Naive thymus-derived CD4-positive, alpha-beta T cell (primary cell): Measurements from ENCODE around the gene GRM8. TPM values are rescaled to one million over a fixed set of nuclear protein-coding genes. Genes with fewer than 3 reads are reported as not detected.

ENCODE experiments used
- ATAC-seq: fragments of 150-1000 bp; cut with Tn5 transposase; 2 replicates; pipeline ENCODE4 v1.10.0; 2021; ENCODE audit warnings: mild to moderate bottlenecking, moderate library complexity
- CTCF ChIA-PET: fragments of 350-600 bp; sonication (Branson Sonifier 250); formaldehyde crosslinking; loops from one replicate; lab custom pipeline; 2021; ENCODE audit warnings: antibody characterized with exemption; lab: Charles Lee
- POLR2A ChIA-PET: fragments of 350-600 bp; sonication (Branson Sonifier 250); formaldehyde crosslinking; loops from one replicate; lab custom pipeline; 2021; ENCODE audit warnings: antibody characterized with exemption, inconsistent platforms; lab: Charles Lee
- DNase-seq, 9 donors: peaks; one replicate each; pipeline versions ENCODE4 v3.0.0 to v3.0.0-alpha.2; 2020 to 2022; ENCODE audit warnings: mixed read lengths in 1 of 9
- H3K27ac ChIP-seq: one replicate; pipeline ENCODE4 v1.7.0; 2013; ENCODE audit warnings: mild to moderate bottlenecking, low read depth, low read length, moderate library complexity
- H3K27me3 ChIP-seq, 2 donors: one replicate each; pipeline ENCODE4 v1.7.0; 2013; ENCODE audit warnings: low read length in 2 of 2, mild to moderate bottlenecking in 2 of 2, moderate library complexity in 2 of 2; ENCODE audit not compliant: control insufficient read depth in 2 of 2, insufficient read depth in 2 of 2
- H3K36me3 ChIP-seq, 3 experiments: 1 replicate in 2 of 3; 2 replicates in 1 of 3; pipeline ENCODE4 v1.7.0; 2013; ENCODE audit warnings: low read length in 3 of 3, mild to moderate bottlenecking in 3 of 3, moderate library complexity in 1 of 3; ENCODE audit not compliant: insufficient read depth in 3 of 3, control insufficient read depth in 2 of 3
- H3K4me1 ChIP-seq, 2 donors: one replicate each; pipeline ENCODE4 v1.7.0; 2013; ENCODE audit warnings: low read length in 2 of 2, mild to moderate bottlenecking in 2 of 2, moderate library complexity in 1 of 2; ENCODE audit not compliant: control insufficient read depth in 2 of 2, insufficient read depth in 2 of 2
- H3K4me3 ChIP-seq: 2 replicates; pipeline ENCODE4 v1.7.0; 2013; ENCODE audit warnings: mild to moderate bottlenecking, low read length
- H3K9me3 ChIP-seq, 3 experiments: 1 replicate in 2 of 3; 2 replicates in 1 of 3; pipeline ENCODE4 v1.7.0; 2013; ENCODE audit warnings: low read length in 3 of 3; ENCODE audit not compliant: control insufficient read depth in 2 of 3
- H3K27ac Mint-ChIP-seq, 9 donors: one replicate each; pipeline ENCODE4 v1.8.0; 2020 to 2022; ENCODE audit warnings: mixed read lengths in 9 of 9, mild to moderate bottlenecking in 8 of 9, moderate library complexity in 5 of 9, inconsistent platforms in 2 of 9
- H3K27me3 Mint-ChIP-seq, 5 donors: one replicate each; pipeline ENCODE4 v1.8.0; 2021 to 2022; ENCODE audit warnings: mixed read lengths in 5 of 5, mild to moderate bottlenecking in 1 of 5
- H3K36me3 Mint-ChIP-seq, 5 donors: one replicate each; pipeline ENCODE4 v1.8.0; 2020 to 2022; ENCODE audit warnings: mixed read lengths in 5 of 5, mild to moderate bottlenecking in 3 of 5, inconsistent platforms in 1 of 5
- H3K4me1 Mint-ChIP-seq, 7 donors: one replicate each; pipeline ENCODE4 v1.8.0; 2020 to 2022; ENCODE audit warnings: mixed read lengths in 7 of 7, mild to moderate bottlenecking in 3 of 7, inconsistent platforms in 1 of 7
- H3K4me3 Mint-ChIP-seq, 10 donors: one replicate each; pipeline ENCODE4 v1.8.0; 2020 to 2022; ENCODE audit warnings: mild to moderate bottlenecking in 10 of 10, mixed read lengths in 10 of 10, moderate library complexity in 6 of 10, inconsistent platforms in 2 of 10
- H3K9me3 Mint-ChIP-seq, 11 donors: one replicate each; pipeline ENCODE4 v1.8.0; 2020 to 2022; ENCODE audit warnings: mixed read lengths in 11 of 11, mild to moderate bottlenecking in 4 of 11, inconsistent platforms in 1 of 11, moderate library complexity in 1 of 11
- intact Hi-C, 2 donors: fragments of 100-400 bp; cut with micrococcal nuclease; formaldehyde crosslinking; loops; one replicate each; pipeline ENCODE4 v1.15.1; 2023
- polyA plus RNA-seq, 2 donors: library from polyadenylated mRNA; unstranded; fragments of 300-500 nt; fragmentation: Illumina TruSeq; gene quantifications; one replicate each; pipeline ENCODE4 v1.2.3, GENCODE V29; 2021
- total RNA-seq, 6 experiments: library from RNA in 5 of 6; stranded (reverse) in 5 of 6; gene quantifications; 1 replicate in 5 of 6; 2 replicates in 1 of 6; pipeline ENCODE4 v1.2.3 and lab custom pipeline; 2021 to 2026

The GRM8 gene
- total and polyA plus RNA-seq, 7 experiments from 2014 or later, result not detected

- Mint-ChIP-seq H3K4me3 (no peak overlapping the region), H3K4me1 (no peaks in the 10 kb centered on the region), H3K9me3 (peaks cover 0 to 2% (median 0%) of the 10 kb centered on the region in 11 donors), H3K27me3 (no peaks in the 10 kb centered on the region), H3K36me3 (no peaks in the 10 kb centered on the region), H3K27ac (no peak overlapping the region)
- ChIA-PET POLR2A (no interaction called here), CTCF (no interaction called here)
- Histone ChIP-seq H3K27me3 (no peaks in the 10 kb centered on the region), H3K4me1 (no peaks in the 10 kb centered on the region), H3K9me3 (no peaks in the 10 kb centered on the region), H3K36me3 (no peaks in the 10 kb centered on the region), H3K4me3 (no peak overlapping the region), H3K27ac (no peak overlapping the region)
- ATAC-seq (no peak), DNase-seq (no peak)
- intact Hi-C loops, result no loop called here
These were observed 647.2 kb downstream of the GRM8 start for GRCh38 chr7:126605553-126605952.

- Histone ChIP-seq H3K27ac (no peak overlapping the region), H3K27me3 (no peaks in the 10 kb centered on the region), H3K9me3 (no peaks in the 10 kb centered on the region), H3K4me1 (no peaks in the 10 kb centered on the region), H3K36me3 (no peaks in the 10 kb centered on the region), H3K4me3 (no peak overlapping the region)
- H3K27ac Mint-ChIP-seq, result no peak overlapping the region
- CTCF ChIA-PET, result no interaction called here
- H3K4me1 Mint-ChIP-seq, result no peaks in the 10 kb centered on the region
- ATAC-seq (no peak), DNase-seq (no peak)
- intact Hi-C loops, result no loop called here
- H3K9me3 Mint-ChIP-seq, result peaks cover 0 to 2% (median 0%) of the 10 kb centered on the region in 11 donors
- no peak overlapping the region for H3K4me3 Mint-ChIP-seq
- POLR2A ChIA-PET, result no interaction called here
- H3K36me3 Mint-ChIP-seq, result no peaks in the 10 kb centered on the region
- no peaks in the 10 kb centered on the region for H3K27me3 Mint-ChIP-seq
These were observed 647.7 kb downstream of the GRM8 start for GRCh38 chr7:126605056-126605455.

- POLR2A ChIA-PET, result no interaction called here
These were observed 663.6 kb downstream of the GRM8 start for GRCh38 chr7:126589068-126589684.

GRCh38 chr7:126578338-126578737 lies 674.4 kb downstream of the GRM8 start:
- POLR2A ChIA-PET, result no interaction called here
- H3K36me3 ChIP-seq, result no peaks in the 10 kb centered on the region

More at GRCh38 chr7:126589068-126589684, 663.6 kb downstream of the GRM8 start:
- Mint-ChIP-seq H3K4me3 (no peak overlapping the region), H3K27ac (no peak overlapping the region), H3K9me3 (peaks cover 0 to 31% (median 12%) of the 10 kb centered on the region in 11 donors), H3K4me1 (no peaks in the 10 kb centered on the region), H3K27me3 (peaks cover 0 to 7% (median 0%) of the 10 kb centered on the region in 5 donors), H3K36me3 (no peaks in the 10 kb centered on the region)
- ATAC-seq, result no peak
- DNase-seq, result no peak
- Histone ChIP-seq H3K4me3 (no peak overlapping the region), H3K27me3 (no peaks in the 10 kb centered on the region), H3K36me3 (no peaks in the 10 kb centered on the region), H3K4me1 (no peaks in the 10 kb centered on the region), H3K27ac (no peak overlapping the region), H3K9me3 (no peaks in the 10 kb centered on the region)
- intact Hi-C loops, result no loop called here
- CTCF ChIA-PET, result no interaction called here

GRCh38 chr7:126574276-126575250 lies 678.2 kb downstream of the GRM8 start:
- no peaks in the 10 kb centered on the region for H3K27me3 Mint-ChIP-seq
- Histone ChIP-seq H3K9me3 (no peaks in the 10 kb centered on the region), H3K36me3 (no peaks in the 10 kb centered on the region), H3K27me3 (no peaks in the 10 kb centered on the region), H3K4me1 (no peaks in the 10 kb centered on the region), H3K27ac (no peak overlapping the region), H3K4me3 (no peak overlapping the region)
- H3K36me3 Mint-ChIP-seq, result no peaks in the 10 kb centered on the region
- H3K4me3 Mint-ChIP-seq, result no peak overlapping the region
- ChIA-PET POLR2A (no interaction called here), CTCF (no interaction called here)
- H3K27ac Mint-ChIP-seq, result no peak overlapping the region
- intact Hi-C loops, result no loop called here
- DNase-seq (no peak), ATAC-seq (no peak)
- peaks cover 0 to 16% (median 4%) of the 10 kb centered on the region in 11 donors for H3K9me3 Mint-ChIP-seq
- no peaks in the 10 kb centered on the region for H3K4me1 Mint-ChIP-seq

More at GRCh38 chr7:126578338-126578737, 674.4 kb downstream of the GRM8 start:
- H3K4me3 Mint-ChIP-seq, result no peak overlapping the region
- H3K4me1 Mint-ChIP-seq, result no peaks in the 10 kb centered on the region
- Histone ChIP-seq H3K9me3 (no peaks in the 10 kb centered on the region), H3K27ac (no peak overlapping the region), H3K27me3 (no peaks in the 10 kb centered on the region), H3K4me1 (no peaks in the 10 kb centered on the region), H3K4me3 (no peak overlapping the region)
- no peak overlapping the region for H3K27ac Mint-ChIP-seq
- intact Hi-C loops, result no loop called here
- peaks cover 0 to 21% (median 4%) of the 10 kb centered on the region in 11 donors for H3K9me3 Mint-ChIP-seq
- no peak for DNase-seq
- ATAC-seq, result no peak
- H3K27me3 Mint-ChIP-seq, result no peaks in the 10 kb centered on the region
- CTCF ChIA-PET, result no interaction called here
- H3K36me3 Mint-ChIP-seq, result no peaks in the 10 kb centered on the region

GRCh38 chr7:126570845-126571244 lies 681.9 kb downstream of the GRM8 start:
- no peaks in the 10 kb centered on the region for H3K4me1 ChIP-seq
- H3K27ac ChIP-seq, result no peak overlapping the region
- DNase-seq (no peak), ATAC-seq (no peak)
- no peaks in the 10 kb centered on the region for H3K4me1 Mint-ChIP-seq
- no peak overlapping the region for H3K4me3 ChIP-seq
- H3K27me3 ChIP-seq, result no peaks in the 10 kb centered on the region
- H3K36me3 ChIP-seq, result no peaks in the 10 kb centered on the region
- no peaks in the 10 kb centered on the region for H3K9me3 ChIP-seq
- H3K27ac Mint-ChIP-seq, result no peak overlapping the region
- no peaks in the 10 kb centered on the region for H3K27me3 Mint-ChIP-seq
- H3K4me3 Mint-ChIP-seq, result no peak overlapping the region
- CTCF ChIA-PET, result no interaction called here
- no peaks in the 10 kb centered on the region for H3K36me3 Mint-ChIP-seq
- peaks cover 0 to 7% (median 2%) of the 10 kb centered on the region in 11 donors for H3K9me3 Mint-ChIP-seq
- POLR2A ChIA-PET, result no interaction called here
- intact Hi-C loops, result no loop called here
